Ascending aorta (tissue), 2 donors: Measurements from ENCODE around the gene ANKRD6. TPM values are rescaled to one million over a fixed set of nuclear protein-coding genes. Genes with fewer than 3 reads are reported as not detected.

Experiments
- DNase-seq, 2 donors: peaks; one replicate each; pipeline ENCODE4 v3.0.0-alpha.2; 2019; ENCODE audit warnings: low spot score in 2 of 2
- H3K27ac ChIP-seq, 2 donors: fragments of 200-600 bp; sonication (generic); one replicate each; pipeline ENCODE4 v1.5.1; 2016 to 2017; ENCODE audit warnings: mild to moderate bottlenecking in 1 of 2
- H3K27me3 ChIP-seq: fragments of 200-600 bp; sonication (generic); one replicate; pipeline ENCODE4 v1.5.1; 2017
- H3K36me3 ChIP-seq, 2 donors: fragments of 200-600 bp; sonication (generic); one replicate each; pipeline ENCODE4 v1.5.1; 2016
- H3K4me1 ChIP-seq, 2 donors: fragments of 200-600 bp; sonication (generic); one replicate each; pipeline ENCODE4 v1.5.1; 2016 to 2017; ENCODE audit warnings: mild to moderate bottlenecking in 1 of 2
- H3K4me3 ChIP-seq, 2 donors: fragments of 200-600 bp; sonication (generic); one replicate each; pipeline ENCODE4 v1.5.1; 2016 to 2017; ENCODE audit warnings: mild to moderate bottlenecking in 1 of 2
- H3K9me3 ChIP-seq, 2 donors: fragments of 200-600 bp; sonication (generic); one replicate each; pipeline ENCODE4 v1.5.1; 2016
- CTCF ChIP-seq, 3 experiments: fragments of 200-600 bp in 2 of 3; fragments of 450-650 bp in 1 of 3; sonication (generic) in 2 of 3; IDR thresholded peaks; one replicate each; pipeline ENCODE4 v1.5.1; 2016 to 2019; ENCODE audit warnings: antibody characterized with exemption in 3 of 3, mild to moderate bottlenecking in 1 of 3, moderate library complexity in 1 of 3
- intact Hi-C: fragments of 100-400 bp; cut with DNase I; formaldehyde crosslinking; loops from one replicate; pipeline ENCODE4 v1.15.1; 2023
- total RNA-seq: library from RNA; depleted of rRNA; stranded (reverse); fragments of >200 nt; gene quantifications from one replicate; pipeline ENCODE4 v1.1.0, GENCODE V29; 2016

ANKRD6 gene
- total RNA-seq, 1 donor from 2014 or later = 32.2 TPM

GRCh38 chr6:89536231-89536630 is 103.3 kb downstream of the ANKRD6 start:
- no peaks in the 10 kb centered on the region for H3K4me1 ChIP-seq
- no peaks in the 10 kb centered on the region for H3K27me3 ChIP-seq
- no peak for TF ChIP-seq CTCF (IDR thresholded peaks at IDR 0.05)
- intact Hi-C loops = no loop called here
- no peaks in the 10 kb centered on the region for H3K9me3 ChIP-seq
- no peaks in the 10 kb centered on the region for H3K36me3 ChIP-seq
- H3K4me3 ChIP-seq = no peak overlapping the region
- DNase-seq = no peak
- no peak overlapping the region for H3K27ac ChIP-seq

- Histone ChIP-seq H3K9me3 (no peaks in the 10 kb centered on the region), H3K4me3 (no peak overlapping the region), H3K36me3 (no peaks in the 10 kb centered on the region), H3K27ac (no peak overlapping the region), H3K4me1 (no peaks in the 10 kb centered on the region), H3K27me3 (no peaks in the 10 kb centered on the region)
- TF ChIP-seq CTCF (IDR thresholded peaks at IDR 0.05) = no peak
- intact Hi-C loops = no loop called here
- no peak for DNase-seq
These were observed 106.8 kb downstream of the ANKRD6 start for GRCh38 chr6:89539779-89540178.

GRCh38 chr6:89542081-89542857 is 109.3 kb downstream of the ANKRD6 start:
- no peaks in the 10 kb centered on the region for H3K4me1 ChIP-seq
- DNase-seq = no peak
- H3K9me3 ChIP-seq = no peaks in the 10 kb centered on the region
- TF ChIP-seq CTCF (IDR thresholded peaks at IDR 0.05) = no peak
- intact Hi-C loops = no loop called here
- H3K36me3 ChIP-seq = no peaks in the 10 kb centered on the region
- no peak overlapping the region for H3K27ac ChIP-seq
- H3K27me3 ChIP-seq = no peaks in the 10 kb centered on the region
- H3K4me3 ChIP-seq = no peak overlapping the region

GRCh38 chr6:89542866-89543265 is 109.9 kb downstream of the ANKRD6 start:
- intact Hi-C loops = no loop called here

GRCh38 chr6:89547281-89547680 is 114.3 kb downstream of the ANKRD6 start:
- TF ChIP-seq CTCF (IDR thresholded peaks at IDR 0.05) = no peak
- no peaks in the 10 kb centered on the region for H3K9me3 ChIP-seq
- no peaks in the 10 kb centered on the region for H3K36me3 ChIP-seq
- intact Hi-C loops = no loop called here
- H3K27ac ChIP-seq = no peak overlapping the region
- no peaks in the 10 kb centered on the region for H3K27me3 ChIP-seq
- H3K4me3 ChIP-seq = no peak overlapping the region
- DNase-seq = no peak
- peaks cover 0 to 8% of the 10 kb centered on the region in 2 donors for H3K4me1 ChIP-seq

More at GRCh38 chr6:89542866-89543265, 109.9 kb downstream of the ANKRD6 start:
- Histone ChIP-seq H3K27ac (no peak overlapping the region), H3K4me1 (no peaks in the 10 kb centered on the region), H3K4me3 (no peak overlapping the region), H3K9me3 (no peaks in the 10 kb centered on the region), H3K27me3 (no peaks in the 10 kb centered on the region), H3K36me3 (no peaks in the 10 kb centered on the region)
- no peak for TF ChIP-seq CTCF (IDR thresholded peaks at IDR 0.05)
- DNase-seq = no peak
